ENCODE data around the gene EYA2.

EYA2 gene

DNA sequence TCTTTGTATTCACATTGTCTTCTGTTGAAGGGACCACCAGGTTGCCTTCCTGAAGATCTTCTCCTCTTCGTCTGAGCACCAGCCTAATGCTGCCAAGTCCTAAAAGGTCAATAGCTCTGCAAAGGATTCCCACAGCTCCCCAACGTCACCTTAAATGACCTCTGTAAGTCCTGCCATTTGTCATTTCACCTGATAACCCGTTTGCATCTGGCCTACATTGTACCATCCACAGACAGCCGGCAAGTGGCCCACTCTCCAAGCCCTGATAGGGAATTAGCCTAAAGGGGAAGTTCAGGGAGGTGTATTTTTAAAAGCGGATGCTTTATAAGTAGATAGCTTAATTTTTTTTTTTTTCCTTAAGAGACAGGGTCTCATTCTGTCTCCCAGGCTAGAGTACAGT, 334.0 kb downstream of the EYA2 start:
- CTCF ChIA-PET = interaction anchor here (1.1 kb wide), 1 partner anchor 155 kb away, joined by 5 read pairs; no protein-coding TSS in a partner anchor
- POLR2A ChIA-PET = no interaction called here
- no peak for TF ChIP-seq SP1 (IDR thresholded peaks at IDR 0.05)
- TF ChIP-seq LEF1 (IDR thresholded peaks at IDR 0.05; ENCODE audit: borderline replicate concordance) = no peak
- no peak for TF ChIP-seq FOXA1 (IDR thresholded peaks at IDR 0.05)
- no peak for TF ChIP-seq HDGF (IDR thresholded peaks at IDR 0.05; ENCODE audit: borderline replicate concordance)
- no peak for TF ChIP-seq L3MBTL2 (conservative IDR thresholded peaks at IDR 0.05)
- TF ChIP-seq ZNF384 (IDR thresholded peaks at IDR 0.05) = no peak
- no peak for TF ChIP-seq CTBP1 (IDR thresholded peaks at IDR 0.05; ENCODE audit: borderline replicate concordance)
- TF ChIP-seq ARNT (IDR thresholded peaks at IDR 0.05) = no peak
- no peak for TF ChIP-seq PKNOX1 (IDR thresholded peaks at IDR 0.05)
- TF ChIP-seq BHLHE40 (IDR thresholded peaks at IDR 0.05; ENCODE audit: borderline replicate concordance) = no peak
- TF ChIP-seq FOXK2 (IDR thresholded peaks at IDR 0.05) = no peak
- no peak for TF ChIP-seq NFRKB (IDR thresholded peaks at IDR 0.05)
- no peak for TF ChIP-seq ELF4 (IDR thresholded peaks at IDR 0.05)
- no peak for TF ChIP-seq FOXM1 (IDR thresholded peaks at IDR 0.05; ENCODE audit: borderline replicate concordance)
- no peak for TF ChIP-seq SUZ12 (IDR thresholded peaks at IDR 0.05)
- no peak for TF ChIP-seq TARDBP (IDR thresholded peaks at IDR 0.05)
- no peak for DNase-seq (ENCODE audit: extremely low spot score)

DNA sequence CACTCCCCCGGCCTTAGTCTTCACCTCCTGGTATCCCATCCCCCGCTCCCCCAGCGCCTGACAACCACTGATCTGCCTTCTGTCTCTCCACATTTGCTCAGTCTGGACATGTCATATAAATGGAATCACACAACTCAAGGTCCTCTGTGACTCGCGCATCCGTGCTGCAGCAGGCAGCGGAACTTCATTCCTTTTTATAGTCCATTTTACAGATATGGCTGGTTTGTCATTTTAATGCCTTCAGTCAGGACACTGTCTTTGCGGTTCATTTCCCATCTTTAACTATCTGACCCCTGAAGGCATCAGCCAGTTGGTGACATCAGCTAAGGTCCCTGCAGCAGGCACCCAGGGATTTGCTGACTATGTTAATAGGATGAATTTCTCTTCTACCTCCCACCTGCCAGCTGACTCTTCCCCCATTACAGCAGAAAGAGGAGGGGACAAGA, 336.2 kb downstream of the EYA2 start:
- ChIA-PET CTCF (no interaction called here), POLR2A (no interaction called here)
- DNase-seq (ENCODE audit: extremely low spot score) = no peak
- no peak for TF ChIP-seq HDGF (IDR thresholded peaks at IDR 0.05; ENCODE audit: borderline replicate concordance)

- no peak for TF ChIP-seq FOXM1 (IDR thresholded peaks at IDR 0.05; ENCODE audit: borderline replicate concordance)
- TF ChIP-seq HDGF (IDR thresholded peaks at IDR 0.05; ENCODE audit: borderline replicate concordance) = no peak
- no peak for TF ChIP-seq TARDBP (IDR thresholded peaks at IDR 0.05)
- TF ChIP-seq SP1 (IDR thresholded peaks at IDR 0.05) = no peak
- no peak for TF ChIP-seq FOXA1 (IDR thresholded peaks at IDR 0.05)
- no peak for TF ChIP-seq L3MBTL2 (conservative IDR thresholded peaks at IDR 0.05)
- no peak for TF ChIP-seq BHLHE40 (IDR thresholded peaks at IDR 0.05; ENCODE audit: borderline replicate concordance)
- TF ChIP-seq SUZ12 (IDR thresholded peaks at IDR 0.05) = no peak
- TF ChIP-seq CTBP1 (IDR thresholded peaks at IDR 0.05; ENCODE audit: borderline replicate concordance) = no peak
- no peak for TF ChIP-seq NFRKB (IDR thresholded peaks at IDR 0.05)
- TF ChIP-seq ARNT (IDR thresholded peaks at IDR 0.05) = no peak
- TF ChIP-seq LEF1 (IDR thresholded peaks at IDR 0.05; ENCODE audit: borderline replicate concordance) = no peak
- TF ChIP-seq ELF4 (IDR thresholded peaks at IDR 0.05) = no peak
- no peak for TF ChIP-seq PKNOX1 (IDR thresholded peaks at IDR 0.05)
- TF ChIP-seq ZNF384 (IDR thresholded peaks at IDR 0.05) = no peak
- TF ChIP-seq FOXK2 (IDR thresholded peaks at IDR 0.05) = no peak
- POLR2A ChIA-PET = no interaction called here
- DNase-seq (ENCODE audit: extremely low spot score) = no peak
- CTCF ChIA-PET = interaction anchor here (1.2 kb wide), 1 partner anchor 153 kb away, joined by 3 read pairs; no protein-coding TSS in a partner anchor
Observed at GRCh38 chr20:47231382-47232039, 336.9 kb downstream of the EYA2 start.

DNA sequence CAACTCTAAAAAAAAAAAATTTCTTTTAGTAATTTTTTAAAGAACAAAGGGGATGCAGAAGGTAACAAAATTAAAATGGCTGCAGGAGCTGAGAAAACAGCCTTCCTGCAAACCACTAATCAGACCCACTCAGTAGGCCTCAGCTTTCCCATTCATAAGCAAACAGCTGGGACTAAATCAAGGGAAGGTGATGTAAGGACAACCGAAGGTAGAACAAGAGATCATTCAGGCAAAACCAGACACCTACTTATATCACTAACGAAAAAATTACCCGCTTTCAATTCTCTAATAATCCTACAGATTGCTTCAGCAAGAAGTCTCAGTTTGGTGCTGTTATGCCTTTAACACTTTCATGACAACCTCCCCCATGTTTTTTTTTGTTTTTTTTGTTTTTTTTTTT, 337.9 kb downstream of the EYA2 start:
- CTCF ChIA-PET = interaction anchor here (1.2 kb wide), 1 partner anchor 151 kb away, joined by 3 read pairs; no protein-coding TSS in a partner anchor
- no peak for TF ChIP-seq FOXK2 (IDR thresholded peaks at IDR 0.05)
- TF ChIP-seq TARDBP (IDR thresholded peaks at IDR 0.05) = no peak
- TF ChIP-seq ZNF384 (IDR thresholded peaks at IDR 0.05) = no peak
- no peak for TF ChIP-seq LEF1 (IDR thresholded peaks at IDR 0.05; ENCODE audit: borderline replicate concordance)
- no peak for TF ChIP-seq SUZ12 (IDR thresholded peaks at IDR 0.05)
- no peak for TF ChIP-seq ELF4 (IDR thresholded peaks at IDR 0.05)
- TF ChIP-seq FOXM1 (IDR thresholded peaks at IDR 0.05; ENCODE audit: borderline replicate concordance) = no peak
- TF ChIP-seq BHLHE40 (IDR thresholded peaks at IDR 0.05; ENCODE audit: borderline replicate concordance) = no peak
- TF ChIP-seq PKNOX1 (IDR thresholded peaks at IDR 0.05) = no peak

DNA sequence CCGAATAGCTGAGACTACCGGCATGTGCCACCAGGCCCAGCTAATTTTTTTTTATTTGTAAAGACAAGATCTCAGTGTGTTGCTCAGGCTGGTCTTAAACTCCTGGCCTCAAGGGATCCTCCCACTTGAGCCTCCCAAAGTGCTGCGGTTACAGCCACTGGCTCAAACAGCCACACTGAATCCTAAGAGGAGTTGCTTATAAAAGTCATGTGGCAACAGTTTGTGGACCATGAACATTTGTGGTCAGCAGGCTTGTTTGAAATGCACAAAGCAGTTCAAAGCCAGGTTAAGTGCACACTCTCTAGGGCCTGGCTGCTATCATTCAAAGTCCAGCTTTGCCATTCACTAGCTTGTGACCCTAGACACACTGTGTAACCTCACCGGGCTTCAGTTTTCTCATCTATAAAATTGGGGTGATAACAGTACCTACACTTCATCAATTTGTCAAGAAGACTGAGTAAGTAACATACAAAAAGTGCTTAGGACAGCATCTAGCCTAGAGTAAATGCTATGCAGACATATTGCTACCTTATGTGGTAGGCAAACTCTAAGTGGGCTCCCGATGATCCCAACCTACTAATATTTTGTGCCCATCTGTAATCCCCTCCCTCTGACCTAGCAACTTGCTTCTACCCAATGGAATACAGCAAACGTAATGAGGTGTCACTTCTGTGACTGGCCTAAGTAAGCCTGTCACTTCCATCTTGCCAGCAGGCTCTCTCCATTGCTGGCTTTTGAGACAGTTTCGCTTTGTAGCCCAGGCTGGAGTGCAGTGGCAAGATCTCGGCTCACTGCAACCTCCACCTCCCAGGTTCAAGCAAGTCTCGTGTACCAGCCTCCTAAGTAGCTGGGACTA, 338.9 kb downstream of the EYA2 start:
- TF ChIP-seq ARNT (IDR thresholded peaks at IDR 0.05) = no peak
- TF ChIP-seq ZNF384 (IDR thresholded peaks at IDR 0.05) = no peak
- TF ChIP-seq TARDBP (IDR thresholded peaks at IDR 0.05) = no peak
- no peak for TF ChIP-seq FOXM1 (IDR thresholded peaks at IDR 0.05; ENCODE audit: borderline replicate concordance)
- TF ChIP-seq CTBP1 (IDR thresholded peaks at IDR 0.05; ENCODE audit: borderline replicate concordance) = no peak
- ChIA-PET CTCF (interaction anchor here (1.1 kb wide), 1 partner anchor 149 kb away, joined by 3 read pairs; no protein-coding TSS in a partner anchor), POLR2A (no interaction called here)
- DNase-seq (ENCODE audit: extremely low spot score) = no peak

More for the DNA sequence above, 337.9 kb downstream of the EYA2 start:
- POLR2A ChIA-PET = no interaction called here
- no peak for DNase-seq (ENCODE audit: extremely low spot score)

GRCh38 chr20:47235111-47235510, 340.5 kb downstream of the EYA2 start:
- POLR2A ChIA-PET = no interaction called here
- TF ChIP-seq NFRKB (IDR thresholded peaks at IDR 0.05) (no peak), FOXM1 (IDR thresholded peaks at IDR 0.05; ENCODE audit: borderline replicate concordance) (no peak), ARNT (IDR thresholded peaks at IDR 0.05) (no peak), BHLHE40 (IDR thresholded peaks at IDR 0.05; ENCODE audit: borderline replicate concordance) (no peak), SP1 (IDR thresholded peaks at IDR 0.05) (no peak), L3MBTL2 (conservative IDR thresholded peaks at IDR 0.05) (no peak), FOXA1 (IDR thresholded peaks at IDR 0.05) (no peak), HDGF (IDR thresholded peaks at IDR 0.05; ENCODE audit: borderline replicate concordance) (no peak), SUZ12 (IDR thresholded peaks at IDR 0.05) (no peak), LEF1 (IDR thresholded peaks at IDR 0.05; ENCODE audit: borderline replicate concordance) (no peak), ZNF384 (IDR thresholded peaks at IDR 0.05) (no peak), FOXK2 (IDR thresholded peaks at IDR 0.05) (no peak), ELF4 (IDR thresholded peaks at IDR 0.05) (no peak), TARDBP (IDR thresholded peaks at IDR 0.05) (no peak), PKNOX1 (IDR thresholded peaks at IDR 0.05) (no peak), CTBP1 (IDR thresholded peaks at IDR 0.05; ENCODE audit: borderline replicate concordance) (no peak)

More at GRCh38 chr20:47235111-47235510, 340.5 kb downstream of the EYA2 start:
- DNase-seq (ENCODE audit: extremely low spot score) = no peak
- CTCF ChIA-PET = interaction anchor here (0.6 to 1.1 kb wide), 2 partner anchors 147 to 412 kb away, joined by 3 to 6 read pairs; no protein-coding TSS in a partner anchor

Measured in HEK293T (cell line).